CD14-positive monocyte (primary cell): ENCODE results near the gene C13orf46. TPM values are rescaled to one million over a fixed set of nuclear protein-coding genes. Genes with fewer than 3 reads are reported as not detected.
A peak's percentile ranks its signal among the peaks of the same experiment; 100 is the strongest.

Experiments
- DNase-seq, 3 donors: peaks; one replicate each; pipeline ENCODE4 v3.0.0-alpha.2; 2011 to 2022
- H2AFZ ChIP-seq: 2 replicates; pipeline ENCODE4 v1.6.0; 2012; ENCODE audit warnings: mild to moderate bottlenecking, low read depth, low read length, inconsistent platforms; ENCODE audit not compliant: insufficient read depth, poor library complexity, severe bottlenecking
- H3K27ac ChIP-seq, 2 donors: 1 replicate in 1 of 2; 2 replicates in 1 of 2; pipeline ENCODE4 v1.5.1; 2012 to 2013; ENCODE audit warnings: low read length in 2 of 2, control low read depth in 1 of 2, inconsistent platforms in 1 of 2, low read depth in 1 of 2, mild to moderate bottlenecking in 1 of 2
- H3K27me3 ChIP-seq, 2 donors: one replicate each; pipeline versions ENCODE4 v1.6.0 to v1.6.1; 2011 to 2013; ENCODE audit warnings: low read length in 2 of 2; ENCODE audit not compliant: control insufficient read depth in 2 of 2, insufficient read depth in 2 of 2
- H3K36me3 ChIP-seq, 2 donors: replicated peaks in 1 of 2; 1 replicate in 1 of 2; 2 replicates in 1 of 2; pipeline versions ENCODE4 v1.5.1 to v1.6.1; 2012 to 2013; ENCODE audit warnings: low read length in 2 of 2, control low read depth in 1 of 2, inconsistent platforms in 1 of 2, mild to moderate bottlenecking in 1 of 2; ENCODE audit not compliant: insufficient read depth in 2 of 2, control insufficient read depth in 1 of 2
- H3K4me1 ChIP-seq, 2 donors: 1 replicate in 1 of 2; 2 replicates in 1 of 2; pipeline versions ENCODE4 v1.5.1 to v1.6.1; 2012 to 2013; ENCODE audit warnings: low read length in 2 of 2, control low read depth in 1 of 2, inconsistent platforms in 1 of 2, mild to moderate bottlenecking in 1 of 2, moderate library complexity in 1 of 2; ENCODE audit not compliant: insufficient read depth in 2 of 2, control insufficient read depth in 1 of 2
- H3K4me2 ChIP-seq: replicated peaks from 2 replicates; pipeline ENCODE3; 2012; ENCODE audit warnings: low read length, moderate library complexity, mild to moderate bottlenecking; ENCODE audit not compliant: poor library complexity, severe bottlenecking; ENCODE audit errors: extremely low read depth
- H3K4me3 ChIP-seq, 3 experiments: fragments of 200-600 bp in 1 of 3; sonication (generic) in 1 of 3; replicated peaks in 1 of 3; 1 replicate in 2 of 3; 2 replicates in 1 of 3; pipeline ENCODE4 v1.5.1; 2011 to 2013; ENCODE audit warnings: low read length in 3 of 3, mild to moderate bottlenecking in 3 of 3, control low read depth in 2 of 3, low read depth in 2 of 3, inconsistent platforms in 1 of 3, moderate library complexity in 1 of 3
- H3K79me2 ChIP-seq: 2 replicates; pipeline ENCODE4 v1.6.0; 2012; ENCODE audit warnings: mild to moderate bottlenecking, control low read depth, inconsistent platforms, low read length, moderate library complexity; ENCODE audit not compliant: insufficient read depth
- H3K9ac ChIP-seq: 2 replicates; pipeline ENCODE4 v1.6.0; 2017; ENCODE audit warnings: low read length, mild to moderate bottlenecking; ENCODE audit not compliant: insufficient read depth, poor library complexity, severe bottlenecking
- H3K9me3 ChIP-seq, 2 donors: replicated peaks in 1 of 2; 1 replicate in 1 of 2; 2 replicates in 1 of 2; pipeline versions ENCODE4 v1.5.1 to v1.6.1; 2012 to 2013; ENCODE audit warnings: low read length in 2 of 2, control low read depth in 1 of 2; ENCODE audit not compliant: control insufficient read depth in 1 of 2, insufficient read depth in 1 of 2
- H4K20me1 ChIP-seq: 2 replicates; pipeline ENCODE4 v1.6.0; 2012; ENCODE audit warnings: mild to moderate bottlenecking, low read length, control low read depth, moderate library complexity; ENCODE audit not compliant: insufficient read depth
- H3K27ac Mint-ChIP-seq, 7 donors: one replicate each; pipeline ENCODE4 v1.8.0; 2020; ENCODE audit warnings: mild to moderate bottlenecking in 7 of 7, mixed read lengths in 7 of 7, moderate library complexity in 6 of 7, inconsistent platforms in 2 of 7
- H3K27me3 Mint-ChIP-seq, 3 donors: one replicate each; pipeline ENCODE4 v1.8.0; 2021 to 2022; ENCODE audit warnings: low read depth in 3 of 3, mild to moderate bottlenecking in 3 of 3, mixed read lengths in 3 of 3, moderate library complexity in 3 of 3, inconsistent platforms in 1 of 3
- H3K36me3 Mint-ChIP-seq, 2 donors: one replicate each; pipeline ENCODE4 v1.8.0; 2020; ENCODE audit warnings: mixed read lengths in 2 of 2, inconsistent platforms in 1 of 2, mild to moderate bottlenecking in 1 of 2
- H3K4me1 Mint-ChIP-seq: one replicate; pipeline ENCODE4 v1.8.0; 2020; ENCODE audit warnings: mild to moderate bottlenecking, mixed read lengths
- H3K4me3 Mint-ChIP-seq, 2 donors: one replicate each; pipeline ENCODE4 v1.8.0; 2020; ENCODE audit warnings: mild to moderate bottlenecking in 2 of 2, mixed read lengths in 2 of 2, moderate library complexity in 1 of 2
- H3K9me3 Mint-ChIP-seq, 7 donors: one replicate each; pipeline ENCODE4 v1.8.0; 2020 to 2022; ENCODE audit warnings: mixed read lengths in 7 of 7, mild to moderate bottlenecking in 6 of 7, moderate library complexity in 6 of 7, inconsistent platforms in 2 of 7
- WGBS: methylation state at CpG from one replicate; pipeline ENCODE4 v1.1.5; 2013; ENCODE audit warnings: missing lambda C conversion rate; ENCODE audit not compliant: insufficient coverage; 5-methylcytosine and 5-hydroxymethylcytosine counted together
- intact Hi-C, 2 donors: fragments of 100-400 bp; cut with micrococcal nuclease; formaldehyde crosslinking; loops; one replicate each; pipeline versions ENCODE4 v1.15.0 to v1.15.1; 2023
- polyA plus RNA-seq, 3 donors: library from polyadenylated mRNA; depleted of rRNA in 1 of 3; unstranded in 2 of 3; stranded (reverse) in 1 of 3; fragments of 300-500 nt in 2 of 3; fragments of >200 nt in 1 of 3; fragmentation: Illumina TruSeq in 2 of 3; gene quantifications; 1 replicate in 2 of 3; 2 replicates in 1 of 3; pipeline ENCODE4 v1.2.3, GENCODE V29; 2012 to 2021
- TF ChIP-seq, protein P1 (sequence below): fragments of 200-600 bp; IDR thresholded peaks from one replicate; pipeline ENCODE4 v1.8.0; 2022; ENCODE audit warnings: antibody characterized with exemption, mild to moderate bottlenecking

C13orf46 gene
- polyA plus RNA-seq, 3 donors = 0.05 to 0.35 TPM; not detected in 1

DNA sequence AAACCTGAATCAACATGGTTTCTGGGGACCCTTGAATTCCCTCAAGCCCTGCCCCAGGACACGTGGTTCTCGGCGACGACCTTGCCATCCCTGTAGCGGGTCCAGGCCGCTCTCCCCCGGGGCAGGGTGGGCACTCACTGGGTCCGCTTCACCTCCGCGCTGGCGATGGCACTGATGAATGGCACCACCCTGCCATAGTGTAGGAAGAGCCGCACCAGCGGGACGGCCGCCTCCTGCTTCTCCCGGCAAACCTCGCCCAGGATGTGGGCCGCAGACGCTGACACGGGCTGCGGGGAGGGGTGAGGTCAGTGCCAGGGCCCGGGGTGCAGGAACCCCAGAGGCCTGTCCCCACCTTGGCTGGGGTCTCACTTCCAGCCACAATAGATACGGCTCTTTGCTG lies 44.1 kb upstream of the C13orf46 start:
- peaks cover 33% of the 10 kb centered on the region for H4K20me1 ChIP-seq
- H3K27me3 ChIP-seq = no peaks in the 10 kb centered on the region
- no peaks in the 10 kb centered on the region for H3K4me1 ChIP-seq
- intact Hi-C loops = no loop called here
- no peaks in the 10 kb centered on the region for H3K79me2 ChIP-seq
- Mint-ChIP-seq H3K4me1 (no peaks in the 10 kb centered on the region), H3K36me3 (peaks cover 39 to 56% of the 10 kb centered on the region in 2 donors), H3K27me3 (peaks cover 0 to 1% (median 0%) of the 10 kb centered on the region in 3 donors), H3K4me3 (no peak overlapping the region), H3K27ac (peak overlapping the region in 1 of 7 donors; percentile 36), H3K9me3 (peaks cover 0 to 2% (median 0%) of the 10 kb centered on the region in 7 donors)
- no peak overlapping the region for H3K4me2 ChIP-seq
- no peaks in the 10 kb centered on the region for H3K9me3 ChIP-seq
- H3K4me3 ChIP-seq = no peak overlapping the region
- H3K36me3 ChIP-seq = peaks cover 86 to 97% of the 10 kb centered on the region in 2 donors
- DNase-seq = no peak
- H2AFZ ChIP-seq = no peak overlapping the region
- TF ChIP-seq, protein P1, sequence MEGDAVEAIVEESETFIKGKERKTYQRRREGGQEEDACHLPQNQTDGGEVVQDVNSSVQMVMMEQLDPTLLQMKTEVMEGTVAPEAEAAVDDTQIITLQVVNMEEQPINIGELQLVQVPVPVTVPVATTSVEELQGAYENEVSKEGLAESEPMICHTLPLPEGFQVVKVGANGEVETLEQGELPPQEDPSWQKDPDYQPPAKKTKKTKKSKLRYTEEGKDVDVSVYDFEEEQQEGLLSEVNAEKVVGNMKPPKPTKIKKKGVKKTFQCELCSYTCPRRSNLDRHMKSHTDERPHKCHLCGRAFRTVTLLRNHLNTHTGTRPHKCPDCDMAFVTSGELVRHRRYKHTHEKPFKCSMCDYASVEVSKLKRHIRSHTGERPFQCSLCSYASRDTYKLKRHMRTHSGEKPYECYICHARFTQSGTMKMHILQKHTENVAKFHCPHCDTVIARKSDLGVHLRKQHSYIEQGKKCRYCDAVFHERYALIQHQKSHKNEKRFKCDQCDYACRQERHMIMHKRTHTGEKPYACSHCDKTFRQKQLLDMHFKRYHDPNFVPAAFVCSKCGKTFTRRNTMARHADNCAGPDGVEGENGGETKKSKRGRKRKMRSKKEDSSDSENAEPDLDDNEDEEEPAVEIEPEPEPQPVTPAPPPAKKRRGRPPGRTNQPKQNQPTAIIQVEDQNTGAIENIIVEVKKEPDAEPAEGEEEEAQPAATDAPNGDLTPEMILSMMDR = no peak
- H3K9ac ChIP-seq = no peak overlapping the region
- H3K27ac ChIP-seq = no peak overlapping the region
- 97% methylated on average over 23 of the region's 23 CpGs for WGBS

GRCh38 chr13:114017028-114017630 lies 43.3 kb upstream of the C13orf46 start:
- no peak for DNase-seq
- intact Hi-C loops = no loop called here
- no peaks in the 10 kb centered on the region for H3K4me1 ChIP-seq
- Mint-ChIP-seq H3K36me3 (peaks cover 31 to 50% of the 10 kb centered on the region in 2 donors), H3K4me1 (no peaks in the 10 kb centered on the region), H3K27me3 (peaks cover 0 to 1% (median 0%) of the 10 kb centered on the region in 3 donors), H3K27ac (no peak overlapping the region), H3K9me3 (peaks cover 0 to 2% (median 0%) of the 10 kb centered on the region in 7 donors), H3K4me3 (no peak overlapping the region)
- TF ChIP-seq, protein P1 = no peak
- no peak overlapping the region for H2AFZ ChIP-seq
- H3K9ac ChIP-seq = no peak overlapping the region
- 84% methylated on average over 29 of the region's 29 CpGs for WGBS
- peaks cover 29% of the 10 kb centered on the region for H4K20me1 ChIP-seq
- no peak overlapping the region for H3K27ac ChIP-seq
- no peaks in the 10 kb centered on the region for H3K79me2 ChIP-seq
- H3K27me3 ChIP-seq = no peaks in the 10 kb centered on the region
- H3K36me3 ChIP-seq = peaks cover 85 to 97% of the 10 kb centered on the region in 2 donors
- no peaks in the 10 kb centered on the region for H3K9me3 ChIP-seq
- H3K4me2 ChIP-seq = no peak overlapping the region
- no peak overlapping the region for H3K4me3 ChIP-seq
